ENCODE data around the gene RSPO1.

GRCh38 chr1:37599940-37600339, 34.8 kb downstream of the RSPO1 start:
- TF ChIP-seq CTCF (IDR thresholded peaks at IDR 0.05) (no peak), YY1 (IDR thresholded peaks at IDR 0.05; ENCODE audit: low read depth) (no peak), IRF3 (IDR thresholded peaks at IDR 0.05; ENCODE audit: low read depth, low read length) (no peak), ZBTB33 (IDR thresholded peaks at IDR 0.05; ENCODE audit: borderline replicate concordance, low read depth) (no peak), REST (IDR thresholded peaks at IDR 0.05; ENCODE audit: low read depth, low read length) (no peak), SIN3A (IDR thresholded peaks at IDR 0.05; ENCODE audit: borderline replicate concordance, low read depth, low read length) (no peak), MAX (IDR thresholded peaks at IDR 0.05; ENCODE audit: low read depth) (no peak), USF2 (IDR thresholded peaks at IDR 0.05; ENCODE audit: borderline replicate concordance, low read depth, low read length) (no peak)
